ENCODE measurements around the gene WNT3A. TPM values are rescaled to one million over a fixed set of nuclear protein-coding genes. Genes with fewer than 3 reads are reported as not detected.

Gene WNT3A
- polyA plus RNA-seq, 1 donor (not counting 4 experiments of a cell fraction or from before 2014, with no cell fraction given), result 0.07 TPM

GRCh38 chr1:228068359-228068758 lies 61.6 kb downstream of the WNT3A start:
- no peak for DNase-seq (ENCODE audit: low read depth, low spot score)
- no peaks in the 10 kb centered on the region for H4K20me1 ChIP-seq (ENCODE audit: control insufficient read depth, extremely low read depth, insufficient read depth, low read length)
- TF ChIP-seq CTCF (optimal IDR thresholded peaks at IDR 0.05 in 1 of 3, IDR thresholded peaks at IDR 0.05 in 1 of 3, conservative IDR thresholded peaks at IDR 0.05 in 1 of 3; ENCODE audit: extremely low read depth in 1 of 3, insufficient read depth in 2 of 3, low read length in 3 of 3) (no peak), EZH2 (IDR thresholded peaks at IDR 0.05; ENCODE audit: low read length) (no peak)
- H3K79me2 ChIP-seq (ENCODE audit: control insufficient read depth, insufficient read depth, low read length), result no peaks in the 10 kb centered on the region
- H3K4me3 ChIP-seq (ENCODE audit: control insufficient read depth in 2 of 3, extremely low read depth in 1 of 3, insufficient read depth in 2 of 3, low read depth in 1 of 3, low read length in 3 of 3), result no peak overlapping the region
- H3K9me3 ChIP-seq (ENCODE audit: control insufficient read depth, low read depth, low read length), result no peaks in the 10 kb centered on the region
- peaks cover 24% of the 10 kb centered on the region for H3K27me3 ChIP-seq (ENCODE audit: control insufficient read depth, extremely low read depth, insufficient read depth, low read length)
- dilution Hi-C loops (cut with MboI; ENCODE audit: extremely low pct_ligation_motif_present, low sequenced_read_pairs), result no loop called here
- no peak overlapping the region for H3K27ac ChIP-seq (ENCODE audit: control insufficient read depth, insufficient read depth, low read length)
- H3K4me2 ChIP-seq (ENCODE audit: control insufficient read depth, extremely low read depth, insufficient read depth, low read depth, low read length), result no peak overlapping the region
- no peaks in the 10 kb centered on the region for H3K36me3 ChIP-seq (ENCODE audit: control insufficient read depth in 2 of 2, extremely low read depth in 1 of 2, insufficient read depth in 2 of 2, low read length in 2 of 2)
- no peaks in the 10 kb centered on the region for H3K4me1 ChIP-seq (ENCODE audit: control insufficient read depth, extremely low read depth, insufficient read depth, low read length)
- no peak for FAIRE-seq
- H3K9me1 ChIP-seq (ENCODE audit: control insufficient read depth, extremely low read depth, insufficient read depth, low read length), result no peaks in the 10 kb centered on the region
- H2AFZ ChIP-seq (ENCODE audit: control insufficient read depth, low read length), result no peak overlapping the region
- no peak overlapping the region for H3K9ac ChIP-seq (ENCODE audit: control insufficient read depth, extremely low read depth, insufficient read depth, low read length)

- Histone ChIP-seq H3K9me3 (ENCODE audit: control insufficient read depth, low read depth, low read length) (no peaks in the 10 kb centered on the region), H3K27me3 (ENCODE audit: control insufficient read depth, extremely low read depth, insufficient read depth, low read length) (peaks cover 23% of the 10 kb centered on the region), H3K4me2 (ENCODE audit: control insufficient read depth, extremely low read depth, insufficient read depth, low read depth, low read length) (no peak overlapping the region), H2AFZ (ENCODE audit: control insufficient read depth, low read length) (no peak overlapping the region), H4K20me1 (ENCODE audit: control insufficient read depth, extremely low read depth, insufficient read depth, low read length) (no peaks in the 10 kb centered on the region), H3K36me3 (ENCODE audit: control insufficient read depth in 2 of 2, extremely low read depth in 1 of 2, insufficient read depth in 2 of 2, low read length in 2 of 2) (no peaks in the 10 kb centered on the region), H3K79me2 (ENCODE audit: control insufficient read depth, insufficient read depth, low read length) (no peaks in the 10 kb centered on the region), H3K9ac (ENCODE audit: control insufficient read depth, extremely low read depth, insufficient read depth, low read length) (no peak overlapping the region), H3K4me3 (ENCODE audit: control insufficient read depth in 2 of 3, extremely low read depth in 1 of 3, insufficient read depth in 2 of 3, low read depth in 1 of 3, low read length in 3 of 3) (no peak overlapping the region), H3K27ac (ENCODE audit: control insufficient read depth, insufficient read depth, low read length) (no peak overlapping the region), H3K4me1 (ENCODE audit: control insufficient read depth, extremely low read depth, insufficient read depth, low read length) (no peaks in the 10 kb centered on the region), H3K9me1 (ENCODE audit: control insufficient read depth, extremely low read depth, insufficient read depth, low read length) (no peaks in the 10 kb centered on the region)
- FAIRE-seq (no peak), DNase-seq (ENCODE audit: low read depth, low spot score) (no peak)
- dilution Hi-C loops (cut with MboI; ENCODE audit: extremely low pct_ligation_motif_present, low sequenced_read_pairs), result no loop called here
- no peak for TF ChIP-seq EZH2 (IDR thresholded peaks at IDR 0.05; ENCODE audit: low read length)
Observed at GRCh38 chr1:228070173-228070572, 63.4 kb downstream of the WNT3A start.

- FAIRE-seq, result no peak
- Histone ChIP-seq H3K27me3 (ENCODE audit: control insufficient read depth, extremely low read depth, insufficient read depth, low read length) (peaks cover 16% of the 10 kb centered on the region), H3K9ac (ENCODE audit: control insufficient read depth, extremely low read depth, insufficient read depth, low read length) (no peak overlapping the region), H3K4me3 (ENCODE audit: control insufficient read depth in 2 of 3, extremely low read depth in 1 of 3, insufficient read depth in 2 of 3, low read depth in 1 of 3, low read length in 3 of 3) (no peak overlapping the region), H4K20me1 (ENCODE audit: control insufficient read depth, extremely low read depth, insufficient read depth, low read length) (no peaks in the 10 kb centered on the region), H3K9me3 (ENCODE audit: control insufficient read depth, low read depth, low read length) (no peaks in the 10 kb centered on the region), H3K79me2 (ENCODE audit: control insufficient read depth, insufficient read depth, low read length) (no peaks in the 10 kb centered on the region), H3K9me1 (ENCODE audit: control insufficient read depth, extremely low read depth, insufficient read depth, low read length) (no peaks in the 10 kb centered on the region), H2AFZ (ENCODE audit: control insufficient read depth, low read length) (no peak overlapping the region), H3K27ac (ENCODE audit: control insufficient read depth, insufficient read depth, low read length) (no peak overlapping the region), H3K4me2 (ENCODE audit: control insufficient read depth, extremely low read depth, insufficient read depth, low read depth, low read length) (no peak overlapping the region), H3K36me3 (ENCODE audit: control insufficient read depth in 2 of 2, extremely low read depth in 1 of 2, insufficient read depth in 2 of 2, low read length in 2 of 2) (no peaks in the 10 kb centered on the region), H3K4me1 (ENCODE audit: control insufficient read depth, extremely low read depth, insufficient read depth, low read length) (no peaks in the 10 kb centered on the region)
- TF ChIP-seq CTCF (optimal IDR thresholded peaks at IDR 0.05 in 1 of 3, IDR thresholded peaks at IDR 0.05 in 1 of 3, conservative IDR thresholded peaks at IDR 0.05 in 1 of 3; ENCODE audit: extremely low read depth in 1 of 3, insufficient read depth in 2 of 3, low read length in 3 of 3) (no peak), EZH2 (IDR thresholded peaks at IDR 0.05; ENCODE audit: low read length) (no peak)
- dilution Hi-C loops (cut with MboI; ENCODE audit: extremely low pct_ligation_motif_present, low sequenced_read_pairs), result no loop called here
- DNase-seq (ENCODE audit: low read depth, low spot score), result no peak
Observed at GRCh38 chr1:228070851-228071250, 64.1 kb downstream of the WNT3A start.

All from keratinocyte (primary cell).